NCI-H69 (cell line): ENCODE measurements around the gene SPINT1.
"Not testable (repeated sequence)": the region's sequence is repeated elsewhere in the genome, so short reads cannot be mapped to it uniquely, and the experiment has no call there.

Source experiments
- DNase-seq: peaks from one replicate; lab custom pipeline; 2025; lab: John Stamatoyannopoulos, UW

The SPINT1 gene

GRCh38 chr15:40858706-40859105, 14.9 kb downstream of the SPINT1 start:
- DNase-seq: no peak

- peak; percentile 90 for DNase-seq
These were observed 15.5 kb downstream of the SPINT1 start for GRCh38 chr15:40859206-40859851.

- DNase-seq: not testable (repeated sequence)
These were observed 17.3 kb downstream of the SPINT1 start for GRCh38 chr15:40861147-40861546.

GRCh38 chr15:40863660-40864270, 19.9 kb downstream of the SPINT1 start:
- DNase-seq: peak; percentile 51

GRCh38 chr15:40867199-40867598, 23.4 kb downstream of the SPINT1 start:
- no peak for DNase-seq

- DNase-seq: no peak
These were observed 25.8 kb downstream of the SPINT1 start for GRCh38 chr15:40869686-40870085.

- no peak for DNase-seq
These were observed 26.9 kb downstream of the SPINT1 start for GRCh38 chr15:40870716-40871115.

- DNase-seq: peak; percentile 30
These were observed 28.1 kb downstream of the SPINT1 start for GRCh38 chr15:40871749-40872617.

- DNase-seq: no peak
These were observed 29.2 kb downstream of the SPINT1 start for GRCh38 chr15:40872791-40873693.

GRCh38 chr15:40873694-40874561, 30.1 kb downstream of the SPINT1 start, which contains the start of gene RHOV:
Gene RHOV, minus strand, starts transcription at chr15:40874234. Its CDS starts 95 bp downstream, at chr15:40874139.
- DNase-seq: peak; percentile 89

GRCh38 chr15:40875991-40876730, 32.3 kb downstream of the SPINT1 start:
- DNase-seq: no peak

- no peak for DNase-seq
These were observed 33.8 kb downstream of the SPINT1 start for GRCh38 chr15:40877694-40878093.

GRCh38 chr15:40878785-40879184, 34.9 kb downstream of the SPINT1 start:
- DNase-seq: no peak

- DNase-seq: no peak
These were observed 35.8 kb downstream of the SPINT1 start for GRCh38 chr15:40879609-40880008.

GRCh38 chr15:40881351-40881750, 37.5 kb downstream of the SPINT1 start:
- DNase-seq: no peak

- no peak for DNase-seq
These were observed 42.7 kb downstream of the SPINT1 start for GRCh38 chr15:40886586-40886985.

GRCh38 chr15:40889112-40889511, 45.3 kb downstream of the SPINT1 start:
- no peak for DNase-seq

GRCh38 chr15:40891138-40891537, 47.3 kb downstream of the SPINT1 start:
- DNase-seq: no peak

GRCh38 chr15:40891810-40892446, 48.1 kb downstream of the SPINT1 start:
- DNase-seq: peak; percentile 84
